H1 (cell line): ENCODE measurements around the gene RNF151. TPM values are rescaled to one million over a fixed set of nuclear protein-coding genes. Genes with fewer than 3 reads are reported as not detected.

ENCODE experiments used
- CTCF ChIA-PET: fragments of 300-600 bp; sonication (Branson Sonifier 250); formaldehyde crosslinking; loops from one replicate; lab custom pipeline; 2021; ENCODE audit not compliant: partially characterized antibody; lab: Charles Lee
- POLR2A ChIA-PET: fragments of 300-600 bp; sonication (Branson Sonifier 250); formaldehyde crosslinking; loops from one replicate; lab custom pipeline; 2021; ENCODE audit warnings: inconsistent platforms; ENCODE audit not compliant: partially characterized antibody; lab: Charles Lee
- DNase-seq, 2 experiments: peaks; one replicate each; pipeline versions ENCODE4 v3.0.0 to v3.0.0-alpha.2; 2010 to 2022; ENCODE audit warnings: low spot score in 2 of 2, low read depth in 1 of 2, mixed read lengths in 1 of 2
- FAIRE-seq: peaks from 2 replicates; lab custom pipeline; 2011; peaks lifted over from hg19 to GRCh38; lab: Jason Lieb, UNC
- H2AFZ ChIP-seq: 2 replicates; pipeline ENCODE4 v1.8.1; 2012; ENCODE audit warnings: low read length, inconsistent platforms
- H2AK5ac ChIP-seq: 2 replicates; pipeline ENCODE4 v1.6.1; 2013; ENCODE audit warnings: low read depth, low read length
- H2BK120ac ChIP-seq: replicated peaks from 2 replicates; pipeline ENCODE3; 2013; ENCODE audit warnings: low read depth, low read length, inconsistent platforms
- H2BK12ac ChIP-seq: 2 replicates; pipeline ENCODE4 v1.6.1; 2013; ENCODE audit warnings: low read depth, low read length
- H2BK15ac ChIP-seq: 2 replicates; pipeline ENCODE4 v1.6.1; 2013; ENCODE audit warnings: low read length
- H2BK20ac ChIP-seq: 2 replicates; pipeline ENCODE4 v1.6.1; 2013; ENCODE audit warnings: low read length
- H2BK5ac ChIP-seq: 2 replicates; pipeline ENCODE4 v1.6.1; 2013; ENCODE audit warnings: low read depth, low read length
- H3K14ac ChIP-seq: 2 replicates; pipeline ENCODE4 v1.6.1; 2013; ENCODE audit warnings: inconsistent platforms; ENCODE audit not compliant: insufficient read length
- H3K18ac ChIP-seq: 2 replicates; pipeline ENCODE4 v1.6.1; 2013; ENCODE audit warnings: low read length; ENCODE audit errors: extremely low read depth
- H3K23ac ChIP-seq: 2 replicates; pipeline ENCODE4 v1.6.1; 2013; ENCODE audit warnings: inconsistent platforms; ENCODE audit not compliant: insufficient read length
- H3K23me2 ChIP-seq: 2 replicates; pipeline ENCODE4 v1.6.1; 2013; ENCODE audit warnings: low read depth, low read length
- H3K27ac ChIP-seq: 2 replicates; pipeline ENCODE4 v1.6.1; 2011; ENCODE audit warnings: low read depth, low read length, inconsistent platforms
- H3K27me3 ChIP-seq, 4 experiments: replicated peaks in 1 of 4; 1 replicate in 1 of 4; 2 replicates in 3 of 4; pipeline versions ENCODE4 v1.6.1 to v1.8.1; 2011 to 2013; ENCODE audit warnings: low read length in 3 of 4, mild to moderate bottlenecking in 3 of 4, inconsistent platforms in 2 of 4, mixed read lengths in 2 of 4, moderate library complexity in 1 of 4; ENCODE audit not compliant: control insufficient read depth in 3 of 4, insufficient read depth in 3 of 4; ENCODE audit errors: extremely low read depth in 1 of 4
- H3K36me3 ChIP-seq, 4 experiments: 2 replicates each; pipeline versions ENCODE4 v1.6.1 to v1.8.1; 2011 to 2013; ENCODE audit warnings: mild to moderate bottlenecking in 4 of 4, low read length in 3 of 4, moderate library complexity in 2 of 4, control low read depth in 1 of 4, inconsistent platforms in 1 of 4; ENCODE audit not compliant: insufficient read depth in 4 of 4, control insufficient read depth in 2 of 4
- H3K4ac ChIP-seq: replicated peaks from 2 replicates; pipeline ENCODE3; 2013; ENCODE audit warnings: low read length, low read depth, mixed read lengths, inconsistent platforms; ENCODE audit not compliant: insufficient read length
- H3K4me1 ChIP-seq, 4 experiments: replicated peaks in 1 of 4; 1 replicate in 1 of 4; 2 replicates in 3 of 4; pipeline versions ENCODE4 v1.6.1 to v1.8.1; 2011 to 2013; ENCODE audit warnings: low read length in 3 of 4, inconsistent platforms in 2 of 4, mixed read lengths in 1 of 4; ENCODE audit not compliant: insufficient read depth in 4 of 4, control insufficient read depth in 3 of 4
- H3K4me2 ChIP-seq, 2 experiments: 2 replicates each; pipeline versions ENCODE4 v1.6.1 to v1.8.1; 2011 to 2013; ENCODE audit warnings: low read depth in 2 of 2, low read length in 2 of 2, control low read depth in 1 of 2, inconsistent platforms in 1 of 2, mild to moderate bottlenecking in 1 of 2; ENCODE audit not compliant: insufficient read depth in 1 of 2
- H3K4me3 ChIP-seq, 4 experiments: fragments of 200-600, 300-600 bp in 1 of 4; sonication (generic), shearing (Covaris generic), sonication (Bioruptor Twin) in 1 of 4; 2 replicates each; pipeline versions ENCODE4 v1.5.1 to v1.8.1; 2011 to 2016; ENCODE audit warnings: low read length in 4 of 4, low read depth in 3 of 4, control low read depth in 2 of 4, inconsistent platforms in 2 of 4, mild to moderate bottlenecking in 2 of 4, mixed read lengths in 1 of 4, moderate library complexity in 1 of 4; ENCODE audit not compliant: insufficient read depth in 2 of 4; ENCODE audit errors: extremely low read depth in 1 of 4
- H3K56ac ChIP-seq: replicated peaks from 2 replicates; pipeline ENCODE3; 2013; ENCODE audit warnings: low read depth, mild to moderate bottlenecking, mixed read lengths, low read length, inconsistent platforms; ENCODE audit not compliant: insufficient read length
- H3K79me1 ChIP-seq: 2 replicates; pipeline ENCODE4 v1.6.1; 2013; ENCODE audit warnings: low read depth, low read length, control low read depth
- H3K79me2 ChIP-seq, 2 experiments: 2 replicates each; pipeline versions ENCODE4 v1.6.1 to v1.8.1; 2012 to 2013; ENCODE audit warnings: low read length in 2 of 2, mild to moderate bottlenecking in 2 of 2, inconsistent platforms in 1 of 2; ENCODE audit not compliant: insufficient read depth in 2 of 2, control insufficient read depth in 1 of 2
- H3K9ac ChIP-seq, 4 experiments: replicated peaks in 1 of 4; 1 replicate in 1 of 4; 2 replicates in 3 of 4; pipeline versions ENCODE4 v1.6.1 to v1.8.1; 2011 to 2013; ENCODE audit warnings: low read depth in 3 of 4, low read length in 3 of 4, control low read depth in 2 of 4, mild to moderate bottlenecking in 2 of 4, moderate library complexity in 2 of 4, inconsistent platforms in 1 of 4; ENCODE audit errors: extremely low read depth in 1 of 4
- H3K9me3 ChIP-seq, 2 experiments: 2 replicates each; pipeline versions ENCODE4 v1.6.1 to v1.8.1; 2012 to 2013; ENCODE audit warnings: mild to moderate bottlenecking in 2 of 2, moderate library complexity in 2 of 2, control low read depth in 1 of 2, inconsistent platforms in 1 of 2, low read depth in 1 of 2, low read length in 1 of 2, mixed read lengths in 1 of 2; ENCODE audit not compliant: insufficient read depth in 2 of 2
- H4K20me1 ChIP-seq, 2 experiments: replicated peaks in 1 of 2; 2 replicates each; pipeline versions ENCODE3 to v1.8.1; 2011 to 2013; ENCODE audit warnings: inconsistent platforms in 2 of 2, low read length in 2 of 2, mild to moderate bottlenecking in 1 of 2; ENCODE audit not compliant: insufficient read depth in 2 of 2, control insufficient read depth in 1 of 2
- H4K5ac ChIP-seq: 2 replicates; pipeline ENCODE4 v1.6.1; 2013; ENCODE audit warnings: low read length, low read depth, mixed read lengths, inconsistent platforms; ENCODE audit not compliant: insufficient read length
- H4K8ac ChIP-seq: 2 replicates; pipeline ENCODE4 v1.8.0; 2013; ENCODE audit warnings: mild to moderate bottlenecking, moderate library complexity, low read length, inconsistent platforms; ENCODE audit not compliant: insufficient read depth; ENCODE audit errors: extremely low read depth
- H4K91ac ChIP-seq: replicated peaks from 2 replicates; pipeline ENCODE3; 2013; ENCODE audit warnings: low read length, mixed read lengths, inconsistent platforms; ENCODE audit not compliant: insufficient read length
- CBX5 ChIP-seq: fragments of 300-800, 300-1000 bp; sonication (generic); IDR thresholded peaks from 2 replicates; pipeline ENCODE4 v1.7.1; 2016; ENCODE audit warnings: antibody characterized with exemption, low read length, low read depth
- CEBPB ChIP-seq: IDR thresholded peaks from 2 replicates; pipeline ENCODE4 v1.6.1; 2012; ENCODE audit warnings: low read depth, low read length
- FOSL1 ChIP-seq: IDR thresholded peaks from 2 replicates; pipeline ENCODE4 v1.6.1; 2011; ENCODE audit warnings: mild to moderate bottlenecking, low read depth, low read length, moderate library complexity; ENCODE audit not compliant: insufficient read depth
- JUN ChIP-seq: IDR thresholded peaks from 2 replicates; pipeline ENCODE4 v1.6.1; 2011; ENCODE audit warnings: low read depth, mild to moderate bottlenecking, improper control_type of control experiment, low read length
- JUND ChIP-seq: IDR thresholded peaks from 2 replicates; pipeline ENCODE4 v1.6.1; 2011; ENCODE audit warnings: mild to moderate bottlenecking, improper control_type of control experiment, low read length
- POLR2AphosphoS5 ChIP-seq: IDR thresholded peaks from 2 replicates; pipeline ENCODE4 v1.6.1; 2011; ENCODE audit warnings: low read depth, low read length
- RBBP5 ChIP-seq: IDR thresholded peaks from 2 replicates; pipeline ENCODE4 v1.7.1; 2012; ENCODE audit warnings: low read depth, mild to moderate bottlenecking, inconsistent platforms, low read length, moderate library complexity, borderline replicate concordance
- WGBS, 2 experiments: shearing (Covaris generic) in 1 of 2; methylation state at CpG; one replicate each; pipeline versions ENCODE4 v1.1.6 to v1.1.7; 2013 to 2015; ENCODE audit warnings: low lambda C conversion rate in 2 of 2, mixed read lengths in 2 of 2, inconsistent platforms in 1 of 2, low coverage in 1 of 2, missing lambda C conversion rate in 1 of 2; ENCODE audit not compliant: insufficient replicate concordance in 2 of 2, insufficient coverage in 1 of 2, insufficient read length in 1 of 2; ENCODE audit errors: extremely low coverage in 1 of 2, missing lambda C conversion rate in 1 of 2; 5-methylcytosine and 5-hydroxymethylcytosine counted together
- polyA plus RNA-seq, 7 experiments: library from polyadenylated mRNA; depleted of rRNA in 3 of 7; stranded (reverse) in 5 of 7; unstranded in 2 of 7; fragments of >200 nt in 5 of 7; fragments of 200-250 nt in 2 of 7; gene quantifications; 1 replicate in 5 of 7; 2 replicates in 1 of 7; 4 replicates in 1 of 7; pipeline versions ENCODE4 v1.2.1 to v1.2.3, GENCODE V29; 2011 to 2013; ENCODE audit warnings: missing spikeins in 2 of 7, mixed read lengths in 2 of 7
- total RNA-seq: library from RNA; stranded (reverse); fragmentation: NEBNext Ultra II Directional; extraction: Animal tissue kit (Norgen Biotek cat#: 25700); gene quantifications from 2 replicates; pipeline ENCODE4 v1.2.1, GENCODE V29; 2021
- TF ChIP-seq, protein P1 (sequence below): IDR thresholded peaks from 2 replicates; pipeline ENCODE4 v1.6.1; 2012; ENCODE audit warnings: inconsistent platforms
- TF ChIP-seq, protein P2 (sequence below), 3 experiments: IDR thresholded peaks; 1 replicate in 2 of 3; 2 replicates in 1 of 3; pipeline versions ENCODE4 v1.5.1 to v1.6.1; 2011; ENCODE audit warnings: low read length in 3 of 3, mild to moderate bottlenecking in 3 of 3, inconsistent platforms in 2 of 3, low read depth in 1 of 3, moderate library complexity in 1 of 3; ENCODE audit not compliant: insufficient read depth in 1 of 3; ENCODE audit errors: control extremely low read depth in 1 of 3

Gene RNF151
- total and polyA plus RNA-seq, 2 of the 8 experiments (the other 6 are each of a cell fraction or from before 2014, with no cell fraction given) = not detected

- Histone ChIP-seq H3K18ac (no peak overlapping the region), H4K8ac (peak overlapping the region; percentile 35; the same call in 1 of the 2 replicates), H3K4ac (no peak overlapping the region), H2BK120ac (no peak overlapping the region), H3K9me3 (no peaks in the 10 kb centered on the region), H4K91ac (no peak overlapping the region), H2BK15ac (no peak overlapping the region), H3K56ac (no peak overlapping the region), H3K27me3 (no peaks in the 10 kb centered on the region), H3K36me3 (peaks cover 11 to 33% (median 22%) of the 10 kb centered on the region in 4 experiments; a peak in 7 of 8 replicates), H2BK12ac (no peak overlapping the region), H3K9ac (no peak overlapping the region), H3K4me3 (no peak overlapping the region), H3K79me1 (peaks cover 12% of the 10 kb centered on the region; the same call in 1 of the 2 replicates), H3K4me2 (no peak overlapping the region; a peak in 1 of 4 replicates), H4K5ac (no peak overlapping the region), H3K23ac (no peak overlapping the region), H3K4me1 (peaks cover 0 to 6% (median 5%) of the 10 kb centered on the region in 4 experiments; a peak in 5 of 7 replicates), H3K79me2 (peaks cover 3 to 16% of the 10 kb centered on the region in 2 experiments; a peak in 2 of 4 replicates), H4K20me1 (peaks cover 2 to 24% of the 10 kb centered on the region in 2 experiments), H3K27ac (no peak overlapping the region), H2BK5ac (no peak overlapping the region), H2BK20ac (no peak overlapping the region), H3K23me2 (peaks cover 8% of the 10 kb centered on the region), H3K14ac (no peak overlapping the region), H2AK5ac (no peak overlapping the region), H2AFZ (no peak overlapping the region)
- no peak for FAIRE-seq
- 79% methylated on average over 13 of the region's 16 CpGs; no CpG with 5 or more reads in 1 of the 2 experiments for WGBS, 2 experiments
- POLR2A ChIA-PET = interaction anchor here (1.1 to 28.2 kb wide), 5 partner anchors 9 to 31 kb away, joined by 3 to 736 read pairs (median 5); partner anchors contain the start of genes GFER, MSRB1, NDUFB10 and RNF151
- no peak for DNase-seq
- CTCF ChIA-PET = interaction anchor here (1.0 kb wide), 1 partner anchor 111 kb away, joined by 3 read pairs; no protein-coding TSS in a partner anchor
- TF ChIP-seq CEBPB = no peak
- no peak for TF ChIP-seq POLR2AphosphoS5
- TF ChIP-seq FOSL1 = no peak
- no peak for TF ChIP-seq RBBP5
- no peak for TF ChIP-seq JUN
- no peak for TF ChIP-seq CBX5
- TF ChIP-seq JUND = no peak
- TF ChIP-seq, protein P1, sequence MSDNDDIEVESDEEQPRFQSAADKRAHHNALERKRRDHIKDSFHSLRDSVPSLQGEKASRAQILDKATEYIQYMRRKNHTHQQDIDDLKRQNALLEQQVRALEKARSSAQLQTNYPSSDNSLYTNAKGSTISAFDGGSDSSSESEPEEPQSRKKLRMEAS = no peak
- TF ChIP-seq, protein P2, sequence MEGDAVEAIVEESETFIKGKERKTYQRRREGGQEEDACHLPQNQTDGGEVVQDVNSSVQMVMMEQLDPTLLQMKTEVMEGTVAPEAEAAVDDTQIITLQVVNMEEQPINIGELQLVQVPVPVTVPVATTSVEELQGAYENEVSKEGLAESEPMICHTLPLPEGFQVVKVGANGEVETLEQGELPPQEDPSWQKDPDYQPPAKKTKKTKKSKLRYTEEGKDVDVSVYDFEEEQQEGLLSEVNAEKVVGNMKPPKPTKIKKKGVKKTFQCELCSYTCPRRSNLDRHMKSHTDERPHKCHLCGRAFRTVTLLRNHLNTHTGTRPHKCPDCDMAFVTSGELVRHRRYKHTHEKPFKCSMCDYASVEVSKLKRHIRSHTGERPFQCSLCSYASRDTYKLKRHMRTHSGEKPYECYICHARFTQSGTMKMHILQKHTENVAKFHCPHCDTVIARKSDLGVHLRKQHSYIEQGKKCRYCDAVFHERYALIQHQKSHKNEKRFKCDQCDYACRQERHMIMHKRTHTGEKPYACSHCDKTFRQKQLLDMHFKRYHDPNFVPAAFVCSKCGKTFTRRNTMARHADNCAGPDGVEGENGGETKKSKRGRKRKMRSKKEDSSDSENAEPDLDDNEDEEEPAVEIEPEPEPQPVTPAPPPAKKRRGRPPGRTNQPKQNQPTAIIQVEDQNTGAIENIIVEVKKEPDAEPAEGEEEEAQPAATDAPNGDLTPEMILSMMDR (IDR thresholded peaks at IDR 0.05; ENCODE audit: control extremely low read depth in 1 of 3, insufficient read depth in 1 of 3, low read depth in 1 of 3, low read length in 3 of 3) = no peak
Observed at GRCh38 chr16:1973461-1974156, 7.0 kb downstream of the RNF151 start.
